COLO668 (cell line): ENCODE measurements around the gene ITGA11.

Experiments
- DNase-seq: peaks from one replicate; lab custom pipeline; 2025; ENCODE audit not compliant: unreplicated experiment; lab: John Stamatoyannopoulos, UW

Gene ITGA11

DNA sequence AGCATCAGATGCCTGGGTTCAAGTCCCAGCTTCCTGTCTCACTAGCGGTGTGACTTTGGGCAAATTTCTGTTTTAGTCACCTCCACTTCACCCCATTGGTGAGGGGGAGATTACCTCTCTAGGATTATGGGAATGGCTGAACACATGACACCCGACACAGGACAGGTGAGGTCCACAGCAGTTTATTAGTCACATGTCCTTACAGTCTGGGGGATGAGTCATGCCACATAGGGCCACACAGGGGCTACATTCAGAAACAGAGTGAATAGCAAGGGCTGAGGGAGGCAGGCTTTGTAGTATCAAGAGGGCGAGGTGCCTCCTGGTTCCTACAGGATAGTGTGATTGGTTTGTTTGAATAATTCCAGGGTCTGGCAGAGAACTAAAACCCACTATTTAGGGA lies 15.2 kb upstream of the ITGA11 start:
- no peak for DNase-seq

GRCh38 chr15:68445351-68445750 lies 13.4 kb upstream of the ITGA11 start:
- no peak for DNase-seq

DNA sequence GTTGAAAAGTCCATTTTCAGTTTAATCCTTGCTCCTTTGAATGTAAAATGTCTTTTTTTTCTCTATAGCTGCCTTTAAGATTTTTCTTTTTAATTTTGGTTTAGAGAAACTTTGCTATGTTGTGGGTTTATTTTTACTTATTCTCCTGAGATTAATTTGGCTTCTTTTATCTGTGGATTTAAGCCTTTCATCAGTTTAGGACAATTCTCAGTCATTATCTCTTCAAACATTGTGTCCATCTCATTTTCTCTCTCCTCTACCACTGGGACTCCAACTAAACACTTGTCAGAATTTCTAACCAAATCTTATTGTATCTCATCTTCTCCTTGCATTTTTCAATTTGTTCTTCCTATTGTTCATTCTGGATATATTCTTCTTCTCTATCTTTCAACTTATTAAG lies 12.4 kb upstream of the ITGA11 start:
- no peak for DNase-seq

DNA sequence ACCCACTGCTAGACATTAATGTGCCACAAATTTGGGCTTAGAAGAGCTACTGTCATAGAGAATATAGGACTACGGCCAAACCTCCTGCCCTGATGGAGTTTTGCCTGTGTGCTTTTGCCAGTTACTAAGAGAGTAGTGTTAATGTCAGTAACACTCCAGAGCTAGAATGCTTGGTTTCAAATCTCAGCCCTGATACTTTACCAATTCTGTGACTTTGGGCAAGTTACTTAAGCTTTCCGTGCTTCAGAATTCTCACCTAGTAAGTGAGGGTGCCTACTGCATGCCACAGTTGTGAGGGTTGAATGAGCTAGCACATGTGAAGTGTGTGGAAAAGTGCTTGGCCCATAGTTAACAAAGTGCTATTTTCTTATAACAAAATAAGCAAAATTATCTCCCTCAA lies 10.9 kb upstream of the ITGA11 start:
- DNase-seq = no peak

- DNase-seq = no peak
Observed at GRCh38 chr15:68442041-68442440, 10.1 kb upstream of the ITGA11 start.

DNA sequence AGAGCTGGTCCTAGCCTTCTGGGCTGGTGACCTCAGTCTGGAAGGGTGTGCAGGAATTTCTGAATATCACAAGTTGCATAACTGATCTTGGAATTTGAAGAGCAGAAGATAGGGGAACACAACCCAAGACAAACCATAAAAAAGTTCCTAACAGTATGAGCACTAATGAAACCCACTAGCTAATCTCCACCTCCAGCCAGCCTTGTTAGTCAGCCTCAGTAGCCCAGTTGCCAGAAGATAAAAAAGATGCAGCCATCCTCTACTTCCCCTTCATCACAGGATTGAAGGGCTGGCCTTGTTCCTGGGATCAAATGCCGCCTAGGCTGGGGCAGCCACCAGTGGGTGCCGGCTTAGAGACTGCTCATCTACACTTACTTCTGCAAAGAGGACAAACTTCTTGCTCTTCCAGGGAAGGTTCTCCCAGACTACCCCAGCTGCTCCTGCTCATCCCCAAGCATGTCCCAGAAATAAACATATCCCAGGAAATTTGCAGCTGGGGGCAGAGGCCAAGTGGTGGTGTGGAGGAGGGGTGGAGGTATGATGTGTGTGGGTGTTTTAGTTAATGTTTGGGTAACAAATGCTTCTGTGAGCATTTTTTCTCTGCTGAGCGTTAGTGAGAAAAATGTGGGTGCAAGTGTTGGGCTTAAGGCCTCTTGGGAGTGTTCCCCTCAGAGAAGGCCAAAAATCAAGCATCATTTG lies 9.2 kb upstream of the ITGA11 start:
- no peak for DNase-seq

DNA sequence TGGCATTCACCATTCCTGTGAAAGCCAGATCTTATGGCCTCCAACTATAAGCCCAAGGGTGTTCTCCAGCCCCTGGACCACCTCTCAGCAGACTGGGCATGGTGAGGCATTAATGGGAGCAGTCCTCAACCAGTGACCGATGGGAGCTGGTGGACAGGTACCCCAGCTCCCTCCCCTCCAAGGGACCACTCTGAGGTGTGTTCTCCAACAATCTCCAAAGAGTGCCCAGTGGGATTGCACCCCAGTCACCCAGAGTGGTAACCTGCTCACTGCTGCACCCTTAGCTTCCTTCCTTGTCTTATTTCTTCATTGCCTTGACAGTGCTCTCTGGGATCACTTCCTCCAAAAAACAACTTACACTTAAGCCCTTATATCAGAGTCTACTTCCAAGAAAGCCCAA lies 8.2 kb upstream of the ITGA11 start:
- no peak for DNase-seq

DNA sequence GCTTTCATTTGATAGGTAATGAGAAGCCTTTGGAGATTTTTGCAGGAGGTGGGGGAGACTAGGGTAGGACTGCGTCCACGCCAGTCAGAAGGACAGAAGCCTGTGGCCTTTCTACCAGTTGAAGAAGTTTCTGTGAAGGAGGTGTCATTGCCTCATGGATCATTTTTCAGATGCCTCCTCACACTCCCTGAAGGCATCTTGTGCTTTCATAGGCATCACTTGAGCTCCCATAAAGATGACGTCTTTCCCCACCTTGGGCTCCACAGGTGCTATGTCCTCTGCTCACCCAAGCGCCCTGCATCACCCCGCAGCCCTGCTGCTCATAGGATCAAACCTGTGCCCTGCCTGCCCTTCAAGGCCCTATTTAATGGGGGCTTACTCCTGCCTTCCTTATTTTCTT lies 7.5 kb upstream of the ITGA11 start:
- DNase-seq = no peak

DNA sequence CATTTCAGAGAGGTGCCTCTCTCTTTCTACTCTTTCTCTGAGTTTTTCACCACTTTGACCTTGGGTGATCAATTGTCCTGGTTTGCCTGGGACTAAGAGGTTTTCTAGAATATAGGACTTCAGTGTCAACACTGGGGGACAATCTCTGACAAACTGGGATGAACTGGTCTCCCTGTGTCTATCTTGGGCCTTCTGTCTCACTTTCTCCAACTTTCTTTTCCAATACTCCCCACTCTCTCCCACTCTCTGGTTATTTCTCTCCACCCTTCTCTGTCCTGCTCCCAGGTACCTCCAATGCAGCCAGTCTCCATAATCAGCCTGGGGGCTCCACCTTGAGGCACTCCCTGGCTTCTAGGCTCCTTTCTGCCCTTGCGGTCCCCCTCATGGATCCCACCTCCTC lies 4.7 kb upstream of the ITGA11 start:
- DNase-seq = no peak

DNA sequence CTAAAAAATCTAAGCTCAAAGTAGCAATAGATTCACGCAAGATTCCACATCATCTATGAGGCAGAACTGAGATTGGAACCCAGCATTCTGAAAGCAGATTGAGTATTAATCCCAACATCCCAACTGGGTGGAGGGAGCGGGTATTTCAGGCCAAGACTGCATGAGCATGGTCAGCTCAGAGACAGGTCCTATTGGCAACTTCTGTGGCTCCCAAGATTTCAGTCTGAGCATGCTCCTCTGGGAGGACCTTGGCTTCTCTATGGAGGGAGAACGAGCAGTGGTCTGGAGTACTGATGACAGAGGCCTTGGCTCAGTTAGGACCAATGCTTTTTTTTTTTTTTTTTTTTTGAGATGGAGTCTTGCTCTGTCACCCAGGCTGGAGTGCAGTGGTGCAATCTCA lies 4.0 kb upstream of the ITGA11 start:
- DNase-seq = no peak

DNA sequence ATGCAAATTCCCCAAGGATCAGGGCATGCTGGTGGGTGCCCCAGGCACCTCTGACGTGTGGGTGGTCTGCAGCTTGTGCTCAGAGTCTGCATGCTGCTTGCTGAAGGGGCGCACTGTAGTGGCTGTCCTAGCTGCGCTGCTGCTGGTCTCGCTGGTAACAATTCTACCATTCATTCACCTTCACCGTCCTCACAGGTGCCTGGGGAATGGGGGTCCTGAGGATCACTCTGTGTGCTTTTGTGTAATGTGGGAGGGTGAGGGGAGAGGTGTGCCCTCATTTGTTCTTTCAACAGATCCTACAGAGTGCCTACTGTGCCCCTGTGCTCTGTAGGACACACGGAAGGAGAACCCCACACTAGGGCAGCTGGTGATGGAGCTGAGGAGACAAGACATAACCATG lies 2.1 kb upstream of the ITGA11 start:
- no peak for DNase-seq

- no peak for DNase-seq
Observed at GRCh38 chr15:68433551-68433950, 1.6 kb upstream of the ITGA11 start.

- DNase-seq = no peak
Observed at GRCh38 chr15:68432441-68433064, 590 bp upstream of the ITGA11 start.

DNA sequence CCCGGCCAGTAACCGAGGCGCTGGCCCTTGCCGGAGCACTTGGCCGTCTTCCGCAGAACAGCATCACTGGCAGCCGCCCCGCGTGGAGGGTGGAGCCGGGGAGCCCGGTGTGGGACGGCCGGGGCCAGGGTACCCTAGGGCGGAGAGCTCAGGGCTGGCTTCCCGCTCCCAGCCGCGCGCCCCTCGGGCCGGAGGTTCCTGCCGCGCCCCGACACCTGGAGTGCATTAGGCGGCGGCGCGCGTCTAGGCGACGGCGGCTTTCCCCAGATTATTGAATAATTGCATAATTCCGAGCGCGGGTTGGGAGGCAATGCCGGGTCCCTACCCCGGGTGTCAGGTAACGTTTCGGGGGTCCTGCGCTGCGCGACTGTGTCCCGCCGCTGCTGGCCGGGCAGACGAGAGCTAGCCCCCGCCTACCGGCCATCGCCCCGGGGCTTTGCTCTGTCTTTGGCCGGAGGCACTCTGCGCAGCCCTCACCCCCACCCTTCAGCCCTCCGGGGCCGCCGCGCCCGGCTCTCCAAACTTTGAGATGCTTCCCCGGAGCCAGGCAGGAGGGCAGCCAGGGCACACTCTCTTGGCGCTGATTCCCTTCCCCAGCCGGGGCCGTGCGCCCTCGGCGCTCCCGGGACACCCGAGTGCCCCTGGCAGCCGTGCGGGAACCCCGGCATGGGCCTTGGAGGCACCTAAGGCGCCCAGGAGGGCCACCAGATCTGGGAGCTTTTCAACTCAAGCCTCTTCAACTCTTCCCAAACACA lies 749 bp downstream of the ITGA11 start:
- peak; percentile 8 for DNase-seq

DNA sequence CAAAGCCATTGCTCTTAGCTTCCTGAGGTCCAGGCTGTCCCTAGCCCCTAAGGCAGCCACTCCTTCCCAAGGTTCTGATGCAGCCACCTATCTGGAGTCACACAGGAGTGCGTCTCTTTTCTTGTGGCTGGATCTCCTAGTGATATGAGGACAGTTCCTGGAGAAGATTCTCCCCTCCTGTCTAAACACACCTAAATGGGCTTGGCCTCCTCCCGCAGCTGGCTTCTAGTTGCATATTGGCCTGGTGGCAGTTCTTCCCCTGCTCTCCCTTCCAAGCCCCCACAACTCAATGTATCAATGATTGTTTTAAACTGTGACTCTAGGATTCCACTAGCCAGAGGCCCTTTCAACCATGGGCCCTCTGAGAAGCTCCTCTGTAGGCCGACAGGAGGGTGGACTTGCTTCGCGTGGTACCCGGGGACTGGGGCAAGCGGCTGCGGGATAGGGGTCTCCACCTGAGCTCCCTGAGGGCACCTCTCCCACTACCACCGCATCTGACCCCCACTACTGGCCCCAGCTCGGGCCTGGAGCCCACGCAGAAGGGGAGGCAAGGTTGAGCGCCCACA lies 1.4 kb downstream of the ITGA11 start:
- DNase-seq = no peak

GRCh38 chr15:68429691-68430470 lies 2.1 kb downstream of the ITGA11 start:
- DNase-seq = no peak

- no peak for DNase-seq
Observed at GRCh38 chr15:68428431-68428940, 3.5 kb downstream of the ITGA11 start.

- DNase-seq = no peak
Observed at GRCh38 chr15:68427963-68428362, 4.0 kb downstream of the ITGA11 start.

DNA sequence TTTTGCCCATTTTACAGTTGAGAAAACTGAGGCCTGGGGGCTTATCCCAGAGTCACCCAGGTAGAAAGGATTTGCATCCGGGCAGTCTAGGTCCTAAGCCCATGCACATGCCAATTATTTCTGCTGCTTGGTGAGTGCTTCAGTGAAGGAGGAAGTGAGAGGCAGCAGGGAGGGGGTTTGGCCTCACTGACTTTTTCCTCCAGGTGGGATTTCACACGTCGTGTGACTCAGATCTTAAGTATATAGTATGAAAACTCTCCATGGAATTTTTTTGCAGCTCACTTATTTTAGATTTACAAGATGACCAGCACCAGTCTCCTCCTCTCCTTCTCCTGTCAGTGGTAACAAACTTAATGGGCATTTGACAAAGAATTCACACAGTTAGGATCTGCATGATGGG lies 4.6 kb downstream of the ITGA11 start:
- no peak for DNase-seq

DNA sequence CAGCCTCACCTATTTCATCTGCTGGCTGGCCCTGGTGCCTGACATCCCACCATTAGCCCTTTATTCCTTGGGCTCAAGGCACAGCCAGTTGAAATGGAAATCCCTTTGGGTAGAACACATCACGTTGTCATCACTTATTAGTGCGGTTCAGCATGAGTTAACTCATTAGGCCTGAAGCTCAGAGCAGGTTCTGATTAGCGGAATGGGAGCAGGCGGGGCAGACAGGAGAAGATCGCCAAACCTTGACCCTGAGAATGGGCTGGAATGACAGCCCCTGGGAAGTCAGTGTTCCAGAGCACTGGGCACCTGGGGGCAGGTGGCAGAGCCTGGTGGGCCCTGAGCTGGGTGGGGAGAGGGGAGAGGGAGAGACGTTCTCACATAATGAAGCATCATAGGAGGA lies 5.8 kb downstream of the ITGA11 start:
- DNase-seq = no peak

DNA sequence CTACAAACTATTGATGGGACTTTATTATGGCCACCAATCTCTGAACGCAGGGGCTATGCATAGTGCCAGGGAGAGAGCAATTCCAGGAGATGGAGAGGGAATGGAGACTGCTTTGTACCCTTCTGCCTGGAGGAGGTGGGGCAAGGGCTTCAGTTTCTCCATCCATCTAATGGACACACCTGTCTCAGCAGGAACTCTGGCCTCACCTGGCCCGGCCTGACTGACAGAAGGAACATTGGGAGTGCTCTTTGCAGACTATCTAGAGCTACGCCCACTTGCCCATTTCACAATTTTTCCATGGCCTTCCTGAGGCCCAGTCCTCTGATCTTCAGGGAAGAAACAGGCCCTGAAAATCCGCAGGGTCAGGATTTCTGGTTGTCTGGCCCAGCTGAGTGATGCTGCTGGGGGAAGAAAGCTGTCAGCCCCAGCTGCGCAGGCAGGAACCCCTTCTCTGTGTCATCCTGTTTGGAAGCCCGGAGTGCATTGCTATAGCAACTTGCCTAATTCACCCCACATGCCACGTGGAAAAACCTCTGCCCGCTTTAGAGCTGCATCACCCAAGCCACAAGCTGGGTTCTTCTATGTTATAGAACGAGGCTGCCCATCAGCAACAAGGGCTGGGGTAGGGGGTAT lies 6.4 kb downstream of the ITGA11 start:
- DNase-seq = no peak
